ENCODE data around the gene HLF. TPM values are rescaled to one million over a fixed set of nuclear protein-coding genes. Genes with fewer than 3 reads are reported as not detected.

The HLF gene
- total RNA-seq, 4 donors from 2014 or later, result 59.4 to 186 (median 126) TPM

GRCh38 chr17:55289978-55290377 is 25.2 kb downstream of the HLF start:
- Histone ChIP-seq H3K36me3 (peaks cover 2 to 23% of the 10 kb centered on the region in 2 donors), H3K4me1 (peaks cover 22 to 82% (median 27%) of the 10 kb centered on the region in 3 donors), H3K9me3 (no peaks in the 10 kb centered on the region), H3K27me3 (no peaks in the 10 kb centered on the region), H3K4me3 (no peak overlapping the region), H3K27ac (peak overlapping the region; percentile 70 to 97 (median 86))
- TF ChIP-seq POLR2AphosphoS5 (IDR thresholded peaks at IDR 0.05), result no peak
- TF ChIP-seq POLR2A (IDR thresholded peaks at IDR 0.05), result no peak
- TF ChIP-seq CTCF (IDR thresholded peaks at IDR 0.05), result no peak
- no peak for TF ChIP-seq EP300 (IDR thresholded peaks at IDR 0.05)
- 74 to 75% methylated on average over 3 to 4 of the region's 4 CpGs for WGBS, 2 donors (ENCODE audit: low coverage in 1 of 2)
- no peak for ATAC-seq

DNA sequence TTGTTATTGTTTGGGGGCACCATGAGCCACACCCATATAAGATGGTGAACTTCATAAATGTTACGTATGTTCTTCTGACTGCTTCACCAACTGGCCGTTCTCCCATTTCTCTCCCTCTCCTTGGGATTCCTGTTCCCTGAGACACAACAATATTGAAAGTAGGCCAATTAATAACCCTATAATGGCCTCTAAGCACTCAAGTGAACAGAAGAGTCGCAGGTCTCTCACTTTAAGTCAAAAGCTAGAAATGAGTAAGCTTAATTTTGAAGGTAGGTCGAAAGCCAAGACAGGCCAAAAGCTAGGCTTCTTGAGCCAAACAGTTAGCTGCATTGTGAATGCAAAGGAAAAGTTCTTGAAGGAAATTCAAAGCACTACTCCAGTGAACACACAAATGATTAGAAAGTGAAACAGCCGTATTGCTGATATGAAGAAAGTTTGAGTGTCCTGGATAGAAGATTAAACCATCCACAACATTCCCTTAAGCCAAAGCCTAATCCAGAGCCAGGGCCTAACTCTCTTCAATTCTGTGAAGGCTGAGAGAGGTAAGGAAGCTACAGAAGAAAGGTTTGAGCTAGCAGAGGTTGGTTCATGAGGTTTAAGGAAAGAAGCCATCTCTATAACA is 25.8 kb downstream of the HLF start:
- WGBS, 2 donors (ENCODE audit: low coverage in 1 of 2), result 53 to 63% methylated on average over 3 to 4 of the region's 5 CpGs
- Histone ChIP-seq H3K4me1 (peaks cover 22 to 82% (median 23%) of the 10 kb centered on the region in 3 donors), H3K27me3 (no peaks in the 10 kb centered on the region), H3K36me3 (peaks cover 2 to 23% of the 10 kb centered on the region in 2 donors), H3K4me3 (no peak overlapping the region), H3K9me3 (no peaks in the 10 kb centered on the region), H3K27ac (peak overlapping the region; percentile 70 to 97 (median 86))
- ATAC-seq, result no peak
- TF ChIP-seq CTCF (IDR thresholded peaks at IDR 0.05) (no peak), POLR2A (IDR thresholded peaks at IDR 0.05) (no peak), POLR2AphosphoS5 (IDR thresholded peaks at IDR 0.05) (no peak), EP300 (IDR thresholded peaks at IDR 0.05) (no peak)

DNA sequence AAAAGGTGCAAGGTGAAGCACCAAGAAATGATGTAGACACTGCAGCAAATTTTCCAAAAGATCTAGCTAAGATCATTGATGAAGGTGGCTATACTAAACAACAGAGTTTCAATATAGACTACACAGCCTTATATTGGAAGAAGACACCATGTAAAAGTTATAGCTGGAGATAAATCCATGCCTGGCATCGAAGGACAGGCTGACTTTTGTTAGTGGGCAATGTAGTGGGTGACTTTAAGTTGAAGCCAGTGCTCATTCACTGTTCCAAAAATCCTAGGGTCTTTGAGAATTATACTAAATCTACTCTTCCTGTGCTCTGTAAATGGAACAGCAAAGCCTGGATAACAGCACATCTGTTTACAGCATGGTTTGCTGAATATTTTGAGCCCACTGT is 26.4 kb downstream of the HLF start:
- no peaks in the 10 kb centered on the region for H3K9me3 ChIP-seq
- peaks cover 23 to 82% (median 26%) of the 10 kb centered on the region in 3 donors for H3K4me1 ChIP-seq
- peak overlapping the region; percentile 70 to 97 (median 86) for H3K27ac ChIP-seq
- H3K4me3 ChIP-seq, result no peak overlapping the region
- WGBS, 2 donors (ENCODE audit: low coverage in 1 of 2), result 33 to 88% methylated on average over 1 of the region's 1 CpG
- H3K36me3 ChIP-seq, result peaks cover 2 to 23% of the 10 kb centered on the region in 2 donors
- H3K27me3 ChIP-seq, result no peaks in the 10 kb centered on the region
- no peak for ATAC-seq
- TF ChIP-seq POLR2A (IDR thresholded peaks at IDR 0.05) (no peak), CTCF (IDR thresholded peaks at IDR 0.05) (no peak), POLR2AphosphoS5 (IDR thresholded peaks at IDR 0.05) (no peak), EP300 (IDR thresholded peaks at IDR 0.05) (no peak)

GRCh38 chr17:55292094-55292493 is 27.3 kb downstream of the HLF start:
- Histone ChIP-seq H3K4me1 (peaks cover 17 to 78% (median 17%) of the 10 kb centered on the region in 3 donors), H3K9me3 (no peaks in the 10 kb centered on the region), H3K27ac (peak overlapping the region in 2 of 4 donors; percentile 95 to 97), H3K27me3 (no peaks in the 10 kb centered on the region), H3K36me3 (peaks cover 2 to 23% of the 10 kb centered on the region in 2 donors), H3K4me3 (no peak overlapping the region)
- ATAC-seq, result no peak
- 78 to 95% methylated on average over 5 of the region's 5 CpGs for WGBS, 2 donors (ENCODE audit: low coverage in 1 of 2)
- TF ChIP-seq POLR2A (IDR thresholded peaks at IDR 0.05) (no peak), CTCF (IDR thresholded peaks at IDR 0.05) (no peak), POLR2AphosphoS5 (IDR thresholded peaks at IDR 0.05) (no peak), EP300 (IDR thresholded peaks at IDR 0.05) (no peak)
